ENCODE results near the gene WDR73. TPM values are rescaled to one million over a fixed set of nuclear protein-coding genes. Genes with fewer than 3 reads are reported as not detected.

The WDR73 gene
- 18.7 and 19.0 TPM in 2 replicates for polyA plus RNA-seq (2011; rRNA removed)
- polyA minus RNA-seq (2011; rRNA and poly(A)+ RNA removed): 18.2 and 21.3 TPM in 2 replicates

DNA sequence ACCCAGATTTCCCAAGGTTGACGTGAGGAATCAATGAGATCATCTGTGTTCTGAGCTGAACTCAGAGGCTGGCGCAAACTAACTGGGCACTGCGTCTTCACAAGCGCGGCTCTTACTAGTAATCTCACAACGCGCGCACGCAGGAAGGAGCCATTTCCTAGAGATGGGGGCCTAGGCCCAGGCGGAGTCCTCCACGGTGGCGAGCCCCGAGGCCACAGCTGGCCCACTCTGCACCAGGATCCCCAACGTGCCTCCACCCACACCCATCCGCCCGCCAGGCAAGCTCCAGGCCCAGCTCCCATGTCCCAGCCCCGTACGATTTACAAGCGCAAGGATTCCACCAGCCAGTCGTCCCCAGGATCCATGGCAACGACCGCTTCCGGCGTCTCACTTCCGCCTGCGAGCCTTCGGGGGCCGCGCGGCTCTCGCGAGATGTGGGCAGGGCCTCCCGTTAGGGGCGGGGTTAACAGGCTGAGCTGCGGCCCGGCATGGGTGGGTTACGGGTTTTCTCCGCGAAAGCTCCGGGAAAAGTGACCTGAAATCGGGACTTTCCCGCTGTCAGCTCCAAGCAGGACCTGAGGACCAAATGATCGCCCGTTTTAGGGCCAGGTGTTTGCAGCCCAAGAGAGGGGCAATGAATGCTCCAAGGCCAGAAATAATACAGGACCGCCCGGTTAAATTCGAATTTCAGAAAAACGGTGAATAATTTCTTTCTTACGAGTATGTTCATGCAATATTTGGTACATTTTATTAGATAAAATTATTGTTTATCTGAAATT is at the start of gene WDR73:
WDR73 (minus strand) TSS at position 374 of the 779 bp plus-strand sequence; CDS start at position 365, 9 bp downstream.
- CTCF ChIA-PET: interaction anchor here (0.6 to 1.2 kb wide), 7 partner anchors 35 to 274 kb away, joined by 3 to 4 read pairs (median 3); no protein-coding TSS in a partner anchor
- H3K9me3 ChIP-seq (ENCODE audit: control insufficient read depth, insufficient read depth, low read length): no peaks in the 10 kb centered on the region
- POLR2A ChIA-PET: interaction anchor here (0.7 to 1.3 kb wide), 5 partner anchors 17 to 394 kb away, joined by 3 to 4 read pairs (median 3); no protein-coding TSS in a partner anchor
- H3K4me3 ChIP-seq (ENCODE audit: low read depth, low read length): peak within 1 kb of the TSS; percentile 98
- peak; percentile 85 for DNase-seq (ENCODE audit: low read depth, low spot score)
- no peaks in the 10 kb centered on the region for H3K27me3 ChIP-seq (ENCODE audit: control insufficient read depth, insufficient read depth, low read length)
- peak within 1 kb of the TSS; percentile 80 for H3K27ac ChIP-seq (ENCODE audit: low read depth, low read length)
- TF ChIP-seq, protein P1, sequence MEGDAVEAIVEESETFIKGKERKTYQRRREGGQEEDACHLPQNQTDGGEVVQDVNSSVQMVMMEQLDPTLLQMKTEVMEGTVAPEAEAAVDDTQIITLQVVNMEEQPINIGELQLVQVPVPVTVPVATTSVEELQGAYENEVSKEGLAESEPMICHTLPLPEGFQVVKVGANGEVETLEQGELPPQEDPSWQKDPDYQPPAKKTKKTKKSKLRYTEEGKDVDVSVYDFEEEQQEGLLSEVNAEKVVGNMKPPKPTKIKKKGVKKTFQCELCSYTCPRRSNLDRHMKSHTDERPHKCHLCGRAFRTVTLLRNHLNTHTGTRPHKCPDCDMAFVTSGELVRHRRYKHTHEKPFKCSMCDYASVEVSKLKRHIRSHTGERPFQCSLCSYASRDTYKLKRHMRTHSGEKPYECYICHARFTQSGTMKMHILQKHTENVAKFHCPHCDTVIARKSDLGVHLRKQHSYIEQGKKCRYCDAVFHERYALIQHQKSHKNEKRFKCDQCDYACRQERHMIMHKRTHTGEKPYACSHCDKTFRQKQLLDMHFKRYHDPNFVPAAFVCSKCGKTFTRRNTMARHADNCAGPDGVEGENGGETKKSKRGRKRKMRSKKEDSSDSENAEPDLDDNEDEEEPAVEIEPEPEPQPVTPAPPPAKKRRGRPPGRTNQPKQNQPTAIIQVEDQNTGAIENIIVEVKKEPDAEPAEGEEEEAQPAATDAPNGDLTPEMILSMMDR (IDR thresholded peaks at IDR 0.05; ENCODE audit: low read depth, low read length): no peak

DNA sequence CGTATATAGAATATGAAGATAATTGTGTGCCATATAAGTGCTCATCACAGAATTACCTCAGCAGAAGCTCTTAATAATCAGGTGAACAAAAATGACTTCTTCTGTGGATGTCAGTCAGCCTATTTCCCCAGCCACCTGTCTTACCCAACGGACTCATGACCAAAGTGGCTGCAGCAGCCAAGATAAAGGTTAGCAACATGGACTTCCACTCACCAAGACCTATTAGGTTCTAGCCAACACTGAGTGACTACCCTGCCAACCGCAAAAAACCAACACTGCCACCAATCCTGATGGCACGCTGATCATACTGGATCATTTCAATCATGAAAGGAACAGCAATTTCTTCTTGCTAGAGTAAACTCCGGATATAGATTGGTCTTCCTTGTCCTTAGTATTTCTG is 49.7 kb upstream of the WDR73 start:
- POLR2A ChIA-PET: interaction anchor here (1.3 kb wide), 1 partner anchor 12 kb away, joined by 8 read pairs; the partner anchor contains the start of gene SEC11A
- no peak for DNase-seq (ENCODE audit: low read depth, low spot score)
- Histone ChIP-seq H3K4me3 (ENCODE audit: low read depth, low read length) (no peak overlapping the region), H3K9me3 (ENCODE audit: control insufficient read depth, insufficient read depth, low read length) (no peaks in the 10 kb centered on the region), H3K27me3 (ENCODE audit: control insufficient read depth, insufficient read depth, low read length) (no peaks in the 10 kb centered on the region), H3K27ac (ENCODE audit: low read depth, low read length) (no peak overlapping the region)
- CTCF ChIA-PET: interaction anchor here (0.6 to 0.9 kb wide), 2 partner anchors 18 to 116 kb away, joined by 3 to 8 read pairs; no protein-coding TSS in a partner anchor
- TF ChIP-seq, protein P1 (IDR thresholded peaks at IDR 0.05; ENCODE audit: low read depth, low read length): no peak

DNA sequence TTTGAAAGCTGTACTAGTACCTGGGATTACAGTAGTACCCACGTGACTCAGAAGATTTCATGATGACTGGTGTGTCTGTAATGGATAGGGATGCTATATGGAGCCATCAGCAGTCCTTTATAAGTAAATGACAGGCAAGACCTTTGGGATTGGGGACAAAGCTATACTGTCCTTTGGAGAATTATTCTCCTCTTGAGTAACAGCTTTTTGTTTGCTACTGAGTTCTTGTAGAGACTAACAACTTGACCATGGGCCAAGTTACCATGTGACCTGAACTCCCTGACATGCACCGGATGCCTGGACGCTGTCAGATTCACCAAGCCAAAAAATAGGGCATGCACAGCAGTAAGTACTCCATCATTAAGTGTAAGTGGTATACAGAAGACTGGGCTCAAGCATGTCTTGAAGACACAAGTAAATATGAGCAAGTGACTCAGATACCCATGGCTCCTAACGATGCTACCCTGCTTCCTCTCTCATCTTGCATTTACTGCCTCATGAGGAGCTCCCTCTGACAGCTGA is 48.9 kb upstream of the WDR73 start:
- CTCF ChIA-PET: interaction anchor here (0.6 to 0.9 kb wide), 2 partner anchors 18 to 116 kb away, joined by 3 to 8 read pairs; no protein-coding TSS in a partner anchor
- H3K4me3 ChIP-seq (ENCODE audit: low read depth, low read length): no peak overlapping the region
- H3K9me3 ChIP-seq (ENCODE audit: control insufficient read depth, insufficient read depth, low read length): no peaks in the 10 kb centered on the region
- POLR2A ChIA-PET: interaction anchor here (0.6 to 1.3 kb wide), 2 partner anchors 9 to 13 kb away, joined by 5 to 8 read pairs; partner anchors contain the start of gene SEC11A
- TF ChIP-seq, protein P1 (IDR thresholded peaks at IDR 0.05; ENCODE audit: low read depth, low read length): no peak
- no peak for DNase-seq (ENCODE audit: low read depth, low spot score)
- no peak overlapping the region for H3K27ac ChIP-seq (ENCODE audit: low read depth, low read length)
- H3K27me3 ChIP-seq (ENCODE audit: control insufficient read depth, insufficient read depth, low read length): no peaks in the 10 kb centered on the region

DNA sequence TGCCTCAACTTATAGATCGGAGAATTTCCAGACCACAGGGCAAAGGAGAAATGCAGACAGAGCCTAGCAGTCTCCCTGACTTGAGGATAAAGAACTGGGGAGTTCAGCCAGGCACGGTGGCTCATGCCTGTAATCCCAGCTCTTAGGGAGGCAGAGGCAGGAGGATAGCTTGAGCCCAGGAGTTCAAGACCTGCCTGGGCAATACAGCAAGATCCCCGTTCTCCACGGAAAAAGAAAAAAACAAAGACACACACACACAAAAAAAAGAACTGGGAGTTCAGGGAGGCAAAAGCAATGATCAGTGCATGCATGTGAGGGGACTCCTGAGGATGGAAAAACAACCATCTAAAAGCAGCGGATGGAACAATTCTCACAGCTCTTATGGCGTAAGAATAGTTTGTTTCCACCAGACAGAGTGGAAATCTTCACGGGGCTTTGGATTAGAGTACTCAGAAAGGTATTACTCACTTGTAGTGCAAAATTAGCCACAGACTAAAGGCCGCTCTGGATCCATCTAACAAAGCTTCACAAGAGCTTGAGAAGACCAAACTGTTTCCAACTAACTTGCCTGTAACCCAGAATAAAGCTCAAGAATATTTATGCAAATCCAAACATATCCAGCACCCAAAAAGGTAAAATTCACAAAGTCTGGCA is 45.6 kb upstream of the WDR73 start:
- no peak for DNase-seq (ENCODE audit: low read depth, low spot score)
- TF ChIP-seq, protein P1 (IDR thresholded peaks at IDR 0.05; ENCODE audit: low read depth, low read length): no peak
- Histone ChIP-seq H3K4me3 (ENCODE audit: low read depth, low read length) (no peak overlapping the region), H3K27ac (ENCODE audit: low read depth, low read length) (no peak overlapping the region), H3K27me3 (ENCODE audit: control insufficient read depth, insufficient read depth, low read length) (no peaks in the 10 kb centered on the region), H3K9me3 (ENCODE audit: control insufficient read depth, insufficient read depth, low read length) (no peaks in the 10 kb centered on the region)
- POLR2A ChIA-PET: interaction anchor here (0.7 kb wide), 1 partner anchor 16 kb away, joined by 10 read pairs; the partner anchor contains the start of gene SEC11A
- CTCF ChIA-PET: no interaction called here

All from AG04450 (cell line).